Right lobe of liver (tissue), 4 donors: ENCODE results near the gene IKBKE.
"Not testable (repeated sequence)": the region's sequence is repeated elsewhere in the genome, so short reads cannot be mapped to it uniquely, and the experiment has no call there.

Experiments
- POLR2A ChIP-seq: fragments of 450-650 bp; IDR thresholded peaks from one replicate; pipeline ENCODE4 v1.6.1; 2017; ENCODE audit warnings: antibody characterized with exemption, mild to moderate bottlenecking
- TF ChIP-seq, protein P1 (sequence below), 4 donors: fragments of 200-600 bp in 3 of 4; fragments of 450-650 bp in 1 of 4; IDR thresholded peaks; one replicate each; pipeline versions ENCODE4 v1.5.1 to v1.8.0; 2016 to 2022; ENCODE audit warnings: antibody characterized with exemption in 4 of 4, mild to moderate bottlenecking in 2 of 4
- donor health status: DM: no; HTN: no; CAD: no.
- donor health status: DM: no; HTN: no; CAD: no.
- donor health status: DM: no; HTN: yes; CAD: no.

DNA sequence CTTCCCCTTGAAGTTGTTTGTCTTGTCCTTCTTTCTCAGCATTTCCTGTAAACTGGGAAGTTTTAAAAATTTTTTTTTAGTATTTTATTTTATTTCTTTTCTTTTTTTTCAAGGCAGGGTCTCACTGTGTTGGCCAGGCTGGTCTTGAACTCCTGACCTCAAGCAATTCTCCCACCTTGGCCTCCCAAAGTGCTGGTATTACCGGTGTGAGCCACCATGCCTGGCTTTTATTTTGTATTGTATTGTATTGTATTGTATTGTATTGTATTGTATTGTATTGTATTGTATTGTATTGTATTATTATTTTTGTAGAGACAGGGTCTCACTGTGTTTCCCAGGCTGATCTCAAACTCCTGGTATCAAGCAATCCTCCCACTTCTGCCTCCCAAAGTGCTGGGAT is 13.6 kb downstream of the IKBKE start:
- TF ChIP-seq POLR2A: not testable (repeated sequence)
- TF ChIP-seq, protein P1, sequence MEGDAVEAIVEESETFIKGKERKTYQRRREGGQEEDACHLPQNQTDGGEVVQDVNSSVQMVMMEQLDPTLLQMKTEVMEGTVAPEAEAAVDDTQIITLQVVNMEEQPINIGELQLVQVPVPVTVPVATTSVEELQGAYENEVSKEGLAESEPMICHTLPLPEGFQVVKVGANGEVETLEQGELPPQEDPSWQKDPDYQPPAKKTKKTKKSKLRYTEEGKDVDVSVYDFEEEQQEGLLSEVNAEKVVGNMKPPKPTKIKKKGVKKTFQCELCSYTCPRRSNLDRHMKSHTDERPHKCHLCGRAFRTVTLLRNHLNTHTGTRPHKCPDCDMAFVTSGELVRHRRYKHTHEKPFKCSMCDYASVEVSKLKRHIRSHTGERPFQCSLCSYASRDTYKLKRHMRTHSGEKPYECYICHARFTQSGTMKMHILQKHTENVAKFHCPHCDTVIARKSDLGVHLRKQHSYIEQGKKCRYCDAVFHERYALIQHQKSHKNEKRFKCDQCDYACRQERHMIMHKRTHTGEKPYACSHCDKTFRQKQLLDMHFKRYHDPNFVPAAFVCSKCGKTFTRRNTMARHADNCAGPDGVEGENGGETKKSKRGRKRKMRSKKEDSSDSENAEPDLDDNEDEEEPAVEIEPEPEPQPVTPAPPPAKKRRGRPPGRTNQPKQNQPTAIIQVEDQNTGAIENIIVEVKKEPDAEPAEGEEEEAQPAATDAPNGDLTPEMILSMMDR (IDR thresholded peaks at IDR 0.05): not testable (repeated sequence)
